NB4 (cell line): ENCODE data around the gene KRT85.

Experiments used
- DNase-seq: peaks from one replicate; pipeline ENCODE4 v3.0.0; 2010; ENCODE audit warnings: low read depth
- H3K4me3 ChIP-seq: one replicate; pipeline ENCODE4 v1.5.1; 2011; ENCODE audit warnings: mild to moderate bottlenecking, low read depth, low read length, moderate library complexity
- MYC ChIP-seq: IDR thresholded peaks from 2 replicates; pipeline ENCODE4 v1.6.1; 2011; ENCODE audit warnings: low read depth, low read length
- POLR2A ChIP-seq: IDR thresholded peaks from 2 replicates; pipeline ENCODE4 v1.6.1; 2011; ENCODE audit warnings: mild to moderate bottlenecking; ENCODE audit not compliant: insufficient read length; ENCODE audit errors: extremely low read depth
- TF ChIP-seq, protein P1 (sequence below): IDR thresholded peaks from one replicate; pipeline ENCODE4 v1.5.1; 2012; ENCODE audit warnings: low read depth, low read length
- TF ChIP-seq, protein P2 (sequence below): IDR thresholded peaks from 2 replicates; pipeline ENCODE4 v1.6.1; 2011; ENCODE audit warnings: low read depth, low read length

KRT85 gene

DNA sequence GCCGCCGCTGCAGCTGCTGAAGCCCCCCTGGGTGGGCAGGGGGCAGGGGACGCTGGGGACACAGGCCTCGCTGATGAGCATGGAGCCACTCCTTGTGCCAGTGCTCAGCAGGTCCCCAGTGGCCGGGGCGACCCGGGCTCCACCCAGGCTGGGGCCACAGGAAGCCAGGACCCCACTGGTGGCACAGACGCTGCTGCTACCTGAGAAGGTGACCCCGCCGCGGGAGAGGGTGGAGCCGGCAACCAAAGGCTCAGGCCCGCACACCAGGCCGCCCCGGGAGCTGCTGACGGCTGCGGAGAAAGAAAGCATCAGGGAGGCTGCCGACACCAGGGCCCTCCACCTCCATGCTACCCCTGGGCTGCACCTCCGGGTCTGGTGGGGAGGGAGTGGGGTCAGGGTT is 10.8 kb upstream of the KRT85 start:
- TF ChIP-seq, protein P1, sequence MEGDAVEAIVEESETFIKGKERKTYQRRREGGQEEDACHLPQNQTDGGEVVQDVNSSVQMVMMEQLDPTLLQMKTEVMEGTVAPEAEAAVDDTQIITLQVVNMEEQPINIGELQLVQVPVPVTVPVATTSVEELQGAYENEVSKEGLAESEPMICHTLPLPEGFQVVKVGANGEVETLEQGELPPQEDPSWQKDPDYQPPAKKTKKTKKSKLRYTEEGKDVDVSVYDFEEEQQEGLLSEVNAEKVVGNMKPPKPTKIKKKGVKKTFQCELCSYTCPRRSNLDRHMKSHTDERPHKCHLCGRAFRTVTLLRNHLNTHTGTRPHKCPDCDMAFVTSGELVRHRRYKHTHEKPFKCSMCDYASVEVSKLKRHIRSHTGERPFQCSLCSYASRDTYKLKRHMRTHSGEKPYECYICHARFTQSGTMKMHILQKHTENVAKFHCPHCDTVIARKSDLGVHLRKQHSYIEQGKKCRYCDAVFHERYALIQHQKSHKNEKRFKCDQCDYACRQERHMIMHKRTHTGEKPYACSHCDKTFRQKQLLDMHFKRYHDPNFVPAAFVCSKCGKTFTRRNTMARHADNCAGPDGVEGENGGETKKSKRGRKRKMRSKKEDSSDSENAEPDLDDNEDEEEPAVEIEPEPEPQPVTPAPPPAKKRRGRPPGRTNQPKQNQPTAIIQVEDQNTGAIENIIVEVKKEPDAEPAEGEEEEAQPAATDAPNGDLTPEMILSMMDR = no peak
- no peak for TF ChIP-seq POLR2A
- no peak for TF ChIP-seq MYC
- TF ChIP-seq, protein P2, sequence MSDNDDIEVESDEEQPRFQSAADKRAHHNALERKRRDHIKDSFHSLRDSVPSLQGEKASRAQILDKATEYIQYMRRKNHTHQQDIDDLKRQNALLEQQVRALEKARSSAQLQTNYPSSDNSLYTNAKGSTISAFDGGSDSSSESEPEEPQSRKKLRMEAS = no peak
- DNase-seq = no peak
- no peak overlapping the region for H3K4me3 ChIP-seq

DNA sequence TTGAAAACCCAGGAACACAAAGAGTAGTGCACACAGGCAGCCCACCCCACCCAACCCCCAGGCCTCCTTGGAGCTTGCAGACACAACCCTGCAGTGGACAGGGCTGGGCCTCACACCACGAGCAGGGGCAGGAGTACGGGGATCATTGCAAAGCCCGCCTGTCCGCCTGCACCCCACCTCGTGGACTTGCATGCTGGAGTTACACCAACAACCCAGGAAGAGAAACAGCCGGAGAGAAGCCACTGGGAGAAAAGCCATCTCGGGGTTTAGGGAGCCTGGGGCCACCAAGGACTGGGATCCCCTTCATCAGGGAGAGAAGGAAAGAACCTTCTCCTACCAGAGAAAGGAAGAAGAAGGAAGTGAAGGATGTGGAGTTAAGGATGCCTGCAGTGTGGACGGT is 10.0 kb upstream of the KRT85 start:
- H3K4me3 ChIP-seq = no peak overlapping the region
- TF ChIP-seq POLR2A (no peak), MYC (no peak)
- TF ChIP-seq, protein P1 = no peak
- TF ChIP-seq, protein P2 = no peak
- DNase-seq = no peak

DNA sequence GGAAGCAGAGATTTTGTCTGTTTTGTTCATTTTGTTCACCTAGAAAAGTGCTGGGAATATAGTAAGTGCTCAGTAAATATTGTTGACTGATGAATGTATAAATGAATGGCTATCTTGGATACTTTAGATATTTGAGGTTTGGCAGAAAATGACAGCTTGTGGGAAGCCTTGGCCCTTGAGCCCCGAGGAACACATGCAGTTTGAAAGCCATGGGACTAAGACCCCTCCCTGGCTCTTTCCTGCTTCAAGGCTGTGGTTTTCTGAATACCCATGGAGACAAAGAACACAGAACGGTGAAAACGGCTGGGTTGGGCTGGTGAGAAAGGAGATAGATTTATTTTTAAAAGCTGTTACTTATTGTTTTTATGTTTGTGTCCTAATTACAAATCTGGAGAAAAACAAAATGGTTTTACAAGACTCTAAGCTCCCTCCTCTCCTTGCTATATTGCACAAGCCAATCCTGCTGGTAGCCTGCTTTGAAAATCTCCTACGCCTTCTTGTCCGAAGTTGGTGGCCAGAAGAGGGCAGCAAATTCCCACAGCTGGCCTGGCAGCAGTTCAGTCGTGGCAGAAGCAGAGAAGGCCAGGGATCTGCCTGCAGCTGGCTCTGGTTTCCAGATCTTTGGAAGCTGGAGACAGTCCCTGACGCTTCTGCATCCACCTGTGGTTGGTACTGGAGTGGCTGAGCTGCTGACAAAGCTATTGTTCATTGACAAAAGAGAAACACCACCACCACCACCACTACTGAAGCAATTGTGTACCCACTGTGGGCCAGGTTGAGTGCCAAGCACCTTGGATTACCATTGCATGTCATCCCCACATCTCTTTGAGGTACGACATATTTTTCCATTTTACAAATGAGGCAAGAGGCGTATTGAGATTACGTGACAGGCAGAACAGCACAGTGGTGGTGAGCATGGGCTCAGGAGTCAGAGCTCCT is 5.2 kb upstream of the KRT85 start:
- peak; percentile 80 for DNase-seq
- H3K4me3 ChIP-seq = no peak overlapping the region
- TF ChIP-seq, protein P1 = peak; percentile 75
- TF ChIP-seq POLR2A = no peak

DNA sequence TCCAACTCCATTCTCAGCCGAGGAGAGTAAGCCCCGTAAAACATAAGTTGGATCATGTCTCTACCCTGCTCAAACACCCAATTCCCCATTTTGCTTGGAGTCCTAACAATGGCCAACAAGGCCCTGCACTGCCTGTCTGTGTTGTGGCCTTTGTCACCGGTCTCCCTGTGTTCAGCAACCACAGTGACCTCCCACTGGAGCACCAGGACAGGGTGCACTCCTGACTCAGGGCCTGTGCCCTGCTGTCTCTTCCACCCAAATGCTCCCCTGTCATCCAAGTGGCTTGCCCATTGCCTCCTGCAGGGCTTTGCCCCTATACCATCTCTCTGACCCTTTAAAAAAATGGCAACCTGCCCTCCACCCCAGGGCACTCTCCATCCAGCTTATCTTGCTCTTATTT is 4.4 kb upstream of the KRT85 start:
- no peak overlapping the region for H3K4me3 ChIP-seq
- TF ChIP-seq, protein P1 = no peak
- TF ChIP-seq, protein P2 = no peak
- TF ChIP-seq MYC = no peak
- no peak for TF ChIP-seq POLR2A
- no peak for DNase-seq

DNA sequence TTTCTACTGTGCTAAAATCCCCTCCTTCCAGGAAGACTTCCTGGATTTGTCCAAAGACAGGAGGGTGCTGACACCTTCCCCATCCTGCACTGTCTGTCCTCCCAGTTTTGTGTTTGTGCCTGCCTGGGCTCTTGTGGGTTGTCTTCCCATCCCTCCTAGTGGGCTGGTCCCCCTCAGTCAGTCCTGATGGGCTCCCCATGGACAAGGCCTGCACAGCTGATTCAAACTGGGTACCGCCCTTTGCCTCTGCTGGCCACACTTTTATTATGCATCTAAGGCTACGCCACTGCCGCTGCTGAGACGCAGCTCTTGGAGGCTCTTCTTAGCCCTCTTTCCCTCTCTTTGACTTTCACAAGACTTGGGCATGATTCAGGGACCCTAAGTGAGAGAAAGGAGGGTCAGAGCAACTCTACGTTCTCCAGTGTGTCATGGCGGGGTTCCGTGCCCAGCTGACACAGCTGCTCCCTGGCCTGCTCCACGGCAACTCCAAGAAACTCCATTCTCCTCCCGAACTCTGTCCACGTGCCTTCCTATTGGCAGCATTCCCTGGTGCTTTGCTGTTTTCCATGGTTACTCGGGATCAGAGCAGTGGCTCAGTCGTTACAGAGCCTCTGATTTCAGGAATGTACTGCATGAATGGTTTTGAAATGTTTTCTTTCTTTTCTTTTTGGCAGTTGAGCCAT is 3.8 kb upstream of the KRT85 start:
- no peak for DNase-seq
- TF ChIP-seq, protein P2 = no peak
- TF ChIP-seq, protein P1 = no peak
- no peak for TF ChIP-seq MYC
- TF ChIP-seq POLR2A = no peak
- H3K4me3 ChIP-seq = no peak overlapping the region
